Kidney tubule cell (primary cell): ENCODE data around the gene ATP13A1.
"Not testable (repeated sequence)": the region's sequence is repeated elsewhere in the genome, so short reads cannot be mapped to it uniquely, and the experiment has no call there.

Source experiments
- DNase-seq: peaks from one replicate; pipeline ENCODE4 v3.0.0-alpha.2; 2018; ENCODE audit warnings: low spot score

Gene ATP13A1

GRCh38 chr19:19663256-19664120 is at the start of gene ATP13A1:
Gene ATP13A1 (minus strand): TSS chr19:19663676. CDS start chr19:19663666, 10 bp downstream.
- DNase-seq: peak; percentile 99

- no peak for DNase-seq
These were observed 48.7 kb upstream of the ATP13A1 start for GRCh38 chr19:19711934-19712828.

- no peak for DNase-seq
These were observed 47.9 kb upstream of the ATP13A1 start for GRCh38 chr19:19711306-19711933.

DNA sequence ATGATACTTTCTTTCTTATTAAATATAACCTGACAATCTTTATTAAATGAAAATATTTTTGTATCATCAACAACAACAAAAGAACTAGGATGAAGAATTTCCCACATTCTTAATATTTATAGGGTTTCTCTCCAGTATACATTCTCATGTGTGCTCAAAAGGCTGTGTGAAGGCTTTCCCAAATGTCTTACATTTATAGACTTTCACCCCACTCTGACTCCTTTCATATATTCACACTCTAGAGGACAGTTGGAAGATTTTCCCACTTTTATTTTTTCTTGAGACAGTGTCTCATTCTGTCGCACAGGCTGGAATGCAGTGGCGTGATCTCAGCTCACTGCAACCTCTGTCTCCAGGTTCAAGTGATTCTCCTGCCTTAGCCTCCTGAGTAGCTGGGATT is 47.0 kb upstream of the ATP13A1 start:
- no peak for DNase-seq

- DNase-seq: no peak
These were observed 41.4 kb upstream of the ATP13A1 start for GRCh38 chr19:19704836-19705235.

DNA sequence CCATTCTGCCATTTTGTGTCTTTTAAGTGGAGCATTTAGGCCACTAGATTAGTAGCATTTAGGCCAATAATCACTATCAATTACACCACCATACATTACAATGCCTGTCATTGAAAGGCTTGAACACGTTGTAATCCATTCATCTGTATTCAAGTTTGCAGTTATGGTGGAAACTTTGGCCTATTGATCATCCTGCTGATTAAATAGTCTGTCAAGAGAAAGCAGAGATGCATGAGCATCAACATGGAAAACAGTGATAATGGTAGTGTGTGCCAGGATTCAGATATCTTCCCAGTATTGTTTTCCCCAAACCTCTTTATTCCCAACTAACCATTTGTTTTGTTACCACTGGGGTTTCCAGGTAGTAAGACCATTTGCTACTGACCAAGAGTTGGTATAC is 37.0 kb upstream of the ATP13A1 start:
- DNase-seq: not testable (repeated sequence)

- no peak for DNase-seq
These were observed 34.1 kb upstream of the ATP13A1 start for GRCh38 chr19:19697589-19697988.

DNA sequence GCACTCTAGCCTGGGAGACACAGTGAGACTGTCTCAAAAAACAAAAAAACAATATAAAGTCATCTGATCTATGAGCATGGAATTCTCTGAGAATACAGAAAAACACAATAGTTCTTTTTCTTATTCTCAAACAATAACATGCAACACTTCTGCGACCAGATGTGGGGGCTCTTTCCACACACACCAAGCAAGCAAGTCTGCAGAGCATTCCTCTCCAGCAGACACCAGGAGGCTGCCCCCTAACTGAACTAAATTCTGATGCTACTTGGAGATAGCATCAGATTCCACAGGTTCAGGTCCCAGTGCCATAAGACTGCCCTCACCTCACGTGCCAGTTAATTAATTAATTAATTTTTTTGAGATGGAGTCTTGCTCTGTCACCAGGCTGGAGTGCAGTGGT is 32.9 kb upstream of the ATP13A1 start:
- DNase-seq: no peak

GRCh38 chr19:19691683-19692082 is 28.2 kb upstream of the ATP13A1 start:
- no peak for DNase-seq

DNA sequence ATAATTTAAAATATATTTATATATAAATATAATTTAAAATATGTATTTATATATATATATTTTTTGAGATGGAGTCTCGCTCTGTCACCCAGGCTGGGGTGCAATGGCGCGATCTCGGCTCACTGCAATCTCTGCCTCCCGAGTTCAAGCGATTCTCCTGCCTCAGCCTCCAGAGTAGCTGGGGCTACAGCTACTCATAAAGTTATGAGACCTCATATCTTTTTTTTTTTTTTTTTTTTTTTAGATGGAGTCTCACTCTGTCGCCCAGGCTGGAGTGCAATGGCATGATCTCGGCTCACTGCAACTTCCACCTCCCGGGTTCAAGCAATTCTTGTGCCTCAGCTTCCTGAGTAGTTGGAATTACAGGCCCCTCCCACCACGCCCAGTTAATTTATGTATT is 25.5 kb upstream of the ATP13A1 start:
- not testable (repeated sequence) for DNase-seq

DNA sequence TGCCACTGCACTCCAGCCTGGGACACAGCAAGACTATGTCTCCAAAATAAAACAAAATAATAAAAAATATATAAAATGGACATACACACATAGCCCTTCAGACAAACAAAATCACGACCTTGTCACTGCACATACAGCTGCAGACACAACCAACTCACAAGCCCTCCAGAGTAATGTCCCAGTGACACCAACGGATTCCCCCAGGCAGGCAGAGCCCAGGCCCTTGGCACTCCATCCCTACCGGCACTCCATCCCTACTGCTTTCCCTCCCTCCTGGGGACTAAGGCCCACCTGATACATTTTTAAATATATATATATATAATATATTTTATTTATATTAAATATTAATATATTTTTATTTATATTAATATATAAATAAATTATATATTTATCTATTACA is 23.6 kb upstream of the ATP13A1 start:
- no peak for DNase-seq

- DNase-seq: no peak
These were observed 23.1 kb upstream of the ATP13A1 start for GRCh38 chr19:19686580-19686979.

- DNase-seq: not testable (repeated sequence)
These were observed 22.6 kb upstream of the ATP13A1 start for GRCh38 chr19:19686119-19686518.

GRCh38 chr19:19679176-19680073 is 15.9 kb upstream of the ATP13A1 start:
- DNase-seq: no peak

- no peak for DNase-seq
These were observed 14.1 kb upstream of the ATP13A1 start for GRCh38 chr19:19677579-19677978.

DNA sequence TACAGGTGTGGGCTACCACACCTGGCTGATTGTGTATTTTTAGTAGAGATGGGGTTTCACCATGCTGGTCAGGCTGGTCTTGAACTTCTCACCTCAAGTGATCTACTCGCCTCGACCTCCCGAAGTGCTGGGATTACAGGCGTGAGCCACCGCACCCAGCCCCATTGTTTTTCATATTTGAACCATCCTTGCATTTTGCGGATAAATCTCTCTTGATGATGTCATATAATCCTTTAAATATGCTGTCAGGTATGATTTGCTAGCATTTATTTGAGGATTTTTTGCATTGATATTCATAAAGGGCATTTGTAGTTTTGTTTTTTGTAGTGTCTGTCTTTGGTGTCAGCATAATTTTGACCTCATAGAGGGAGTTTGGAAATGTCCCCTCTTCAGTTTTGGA is 10.8 kb upstream of the ATP13A1 start:
- no peak for DNase-seq

DNA sequence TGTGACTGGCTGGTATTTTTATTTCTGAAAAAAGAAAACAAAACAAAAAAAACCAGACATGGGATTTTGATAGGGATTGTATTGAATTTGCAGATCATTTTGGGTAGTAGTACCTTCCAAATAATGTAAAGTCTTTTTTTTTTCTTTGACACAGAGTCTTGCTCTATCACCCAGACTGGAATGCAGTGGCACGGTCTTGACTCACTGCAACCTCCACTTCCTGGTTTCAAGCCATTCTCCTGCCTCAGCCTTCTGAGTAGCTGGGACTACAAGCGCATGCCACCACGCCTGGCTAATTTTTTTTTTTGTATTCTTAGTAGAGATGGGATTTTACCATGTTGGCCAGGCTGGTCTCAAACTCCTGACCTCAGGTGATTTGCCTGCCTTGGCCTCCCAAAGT is 9.3 kb upstream of the ATP13A1 start:
- DNase-seq: peak; percentile 68

DNA sequence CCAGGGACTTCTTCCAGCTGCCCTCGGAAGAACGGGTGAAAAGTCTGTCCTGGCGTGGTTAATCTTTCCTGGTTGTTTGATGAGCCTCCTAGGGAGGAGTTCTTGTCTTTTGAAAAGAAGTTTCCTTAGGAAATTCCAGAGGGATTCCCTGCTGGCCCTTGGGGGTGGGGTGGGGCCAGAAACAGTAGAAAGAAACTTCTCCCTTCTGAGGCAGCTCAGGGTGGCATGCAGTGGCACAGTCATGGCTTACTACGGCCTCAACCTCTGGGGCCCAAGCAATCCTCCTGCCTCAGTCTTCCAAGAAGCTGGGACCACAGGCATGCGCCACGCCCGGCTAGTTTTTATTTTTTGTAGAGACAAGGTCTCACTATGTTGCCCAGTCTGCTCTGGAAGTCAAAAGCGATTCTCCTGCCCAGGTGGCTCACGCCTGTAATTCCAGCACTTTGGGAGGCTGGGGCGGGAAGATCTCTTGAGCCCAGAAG is 6.6 kb upstream of the ATP13A1 start:
- DNase-seq: peak; percentile 38

DNA sequence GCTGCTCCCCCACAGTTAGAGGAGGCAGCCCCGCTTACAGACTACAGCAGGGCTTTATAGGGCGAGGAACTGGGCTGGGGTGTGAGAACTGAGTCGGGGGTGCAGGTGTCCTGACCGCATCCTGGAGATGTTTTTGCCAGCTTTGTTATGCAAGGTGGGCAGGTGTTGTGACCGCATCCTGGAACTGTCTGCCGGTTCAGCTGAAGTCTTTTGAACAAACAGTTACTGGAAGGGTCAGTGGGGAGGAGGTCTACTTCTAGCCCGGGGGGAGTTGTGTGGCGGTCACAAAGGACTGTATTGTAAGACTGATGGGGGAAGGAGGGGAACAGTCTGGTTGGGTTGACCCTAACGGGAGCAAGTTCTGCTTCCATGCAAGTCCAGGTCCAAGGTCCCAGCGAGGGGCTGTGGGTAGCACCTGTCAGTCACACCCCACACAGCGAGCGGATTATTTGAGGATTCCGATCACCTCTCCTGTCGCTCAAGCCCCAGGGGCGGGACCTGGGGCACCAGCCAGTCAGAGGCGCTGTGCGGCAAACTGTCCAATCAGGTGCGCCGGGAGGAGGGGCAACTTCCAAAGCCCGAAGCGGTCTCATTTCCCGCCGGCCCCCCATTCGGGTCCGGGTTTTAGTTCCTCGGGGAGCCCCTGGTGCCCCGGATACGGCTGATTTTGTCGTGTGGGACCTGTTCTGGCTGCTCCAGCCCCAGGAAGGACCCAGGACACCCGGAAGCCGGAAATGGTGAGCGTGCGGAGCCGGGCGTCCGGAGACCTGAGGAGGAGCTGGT is 4.9 kb upstream of the ATP13A1 start, which contains the start of gene ZNF101:
ZNF101 (plus strand) TSS at position 610 of the 783 bp plus-strand sequence; CDS start at position 735, 125 bp downstream.
- peak; percentile 95 for DNase-seq

- DNase-seq: not testable (repeated sequence)
These were observed 2.0 kb upstream of the ATP13A1 start for GRCh38 chr19:19665420-19665948.
